Neural cell (in vitro differentiated cells): ENCODE data around the gene CREB3L4. TPM values are rescaled to one million over a fixed set of nuclear protein-coding genes. Genes with fewer than 3 reads are reported as not detected.

ENCODE experiments used
- H2AFZ ChIP-seq: fragments of 200-600, 300-800 bp; sonication (generic), shearing (Covaris generic); 2 replicates; pipeline ENCODE4 v1.6.0; 2014; ENCODE audit warnings: low read depth, mild to moderate bottlenecking, antibody characterized with exemption, low read length, moderate library complexity
- H3F3A ChIP-seq: fragments of 200-600 bp; shearing (Covaris generic); 2 replicates; pipeline ENCODE4 v1.6.1; 2016; ENCODE audit warnings: mild to moderate bottlenecking, moderate library complexity, mixed read lengths, antibody characterized with exemption, low read length; ENCODE audit not compliant: insufficient read depth, poor library complexity, severe bottlenecking
- H3K27ac ChIP-seq: fragments of 200-600, 300-800 bp; sonication (generic), shearing (Covaris generic); 2 replicates; pipeline ENCODE4 v1.5.1; 2014; ENCODE audit warnings: mild to moderate bottlenecking, low read length, moderate library complexity
- H3K27me3 ChIP-seq: fragments of 300-800, 200-600 bp; sonication (generic), shearing (Covaris generic); 2 replicates; pipeline ENCODE4 v1.6.0; 2014; ENCODE audit warnings: mild to moderate bottlenecking, low read depth, low read length, moderate library complexity; ENCODE audit not compliant: insufficient read depth
- H3K36me3 ChIP-seq: fragments of 300-800, 200-600 bp; sonication (generic), shearing (Covaris generic); 2 replicates; pipeline ENCODE4 v1.5.1; 2014; ENCODE audit warnings: mild to moderate bottlenecking, antibody characterized with exemption, low read length, moderate library complexity; ENCODE audit not compliant: insufficient read depth
- H3K4me2 ChIP-seq: fragments of 300-800, 200-600 bp; sonication (generic), shearing (Covaris generic); 2 replicates; pipeline ENCODE4 v1.6.0; 2014; ENCODE audit warnings: mild to moderate bottlenecking, low read length
- H3K4me3 ChIP-seq: fragments of 300-800, 200-600 bp; sonication (generic), shearing (Covaris generic); 2 replicates; pipeline ENCODE4 v1.5.1; 2014; ENCODE audit warnings: mild to moderate bottlenecking, low read length, moderate library complexity
- H3K79me2 ChIP-seq: fragments of 200-600 bp; shearing (Covaris generic); replicated peaks from 2 replicates; pipeline ENCODE4 v1.6.0; 2014; ENCODE audit warnings: mild to moderate bottlenecking, low read length, moderate library complexity; ENCODE audit not compliant: insufficient read depth
- H3K9ac ChIP-seq: fragments of 300-800, 200-600 bp; sonication (generic), shearing (Covaris generic); 2 replicates; pipeline ENCODE4 v1.6.1; 2016; ENCODE audit warnings: mild to moderate bottlenecking, low read length, mixed read lengths
- H3K9me2 ChIP-seq: fragments of 200-600 bp; shearing (Covaris generic); 2 replicates; pipeline ENCODE4 v1.6.1; 2016; ENCODE audit warnings: mild to moderate bottlenecking, low read length, mixed read lengths; ENCODE audit not compliant: insufficient read depth
- H3K9me3 ChIP-seq: fragments of 200-600, 300-800 bp; sonication (generic), shearing (Covaris generic); 2 replicates; pipeline ENCODE4 v1.6.1; 2016; ENCODE audit warnings: mild to moderate bottlenecking, mixed run types, low read length, moderate library complexity, mixed read lengths
- H4K20me1 ChIP-seq: fragments of 200-600 bp; shearing (Covaris generic); 2 replicates; pipeline ENCODE4 v1.6.1; 2016; ENCODE audit warnings: mild to moderate bottlenecking, mixed run types; ENCODE audit not compliant: insufficient read depth
- EP300 ChIP-seq: fragments of 450-650 bp; conservative IDR thresholded peaks from 2 replicates; pipeline ENCODE4 v1.6.1; 2014; ENCODE audit warnings: antibody characterized with exemption, mild to moderate bottlenecking, moderate library complexity; ENCODE audit not compliant: poor library complexity, severe bottlenecking
- EZH2 ChIP-seq: fragments of 200-600, 300-800 bp; shearing (Covaris generic), sonication (generic); IDR thresholded peaks from 2 replicates; pipeline ENCODE4 v1.6.1; 2014; ENCODE audit warnings: antibody characterized with exemption, low read length, borderline replicate concordance, mild to moderate bottlenecking; ENCODE audit not compliant: insufficient read depth, poor library complexity, severe bottlenecking
- MXI1 ChIP-seq: fragments of 450-650 bp; conservative IDR thresholded peaks from 2 replicates; pipeline ENCODE4 v1.6.1; 2014; ENCODE audit warnings: antibody characterized with exemption, mild to moderate bottlenecking; ENCODE audit not compliant: poor library complexity, severe bottlenecking
- POLR2AphosphoS5 ChIP-seq: IDR thresholded peaks from 2 replicates; pipeline ENCODE4 v1.6.1; 2012
- RAD21 ChIP-seq: fragments of 450-650 bp; conservative IDR thresholded peaks from 2 replicates; pipeline ENCODE4 v1.6.1; 2014; ENCODE audit warnings: antibody characterized with exemption, mild to moderate bottlenecking, moderate library complexity
- REST ChIP-seq: IDR thresholded peaks from 2 replicates; pipeline ENCODE4 v1.6.1; 2012; ENCODE audit warnings: borderline replicate concordance
- SMC3 ChIP-seq: fragments of 450-650 bp; conservative IDR thresholded peaks from 2 replicates; pipeline ENCODE4 v1.6.1; 2014; ENCODE audit warnings: antibody characterized with exemption, mild to moderate bottlenecking, moderate library complexity; ENCODE audit not compliant: poor library complexity
- TAF1 ChIP-seq: IDR thresholded peaks from 2 replicates; pipeline ENCODE4 v1.6.1; 2012; ENCODE audit warnings: low read depth
- polyA plus RNA-seq: library from polyadenylated mRNA; depleted of rRNA; stranded (reverse); fragments of >200 nt; gene quantifications from 2 replicates; pipeline ENCODE4 v1.2.3, GENCODE V29; 2014
- TF ChIP-seq, protein P1 (sequence below): fragments of 450-650 bp; IDR thresholded peaks from 2 replicates; pipeline ENCODE4 v1.5.1; 2014; ENCODE audit warnings: antibody characterized with exemption, mild to moderate bottlenecking, moderate library complexity; ENCODE audit not compliant: poor library complexity, severe bottlenecking

CREB3L4 gene
- polyA plus RNA-seq, 1 donor from 2014 or later: 18.0 TPM

GRCh38 chr1:153922972-153923925 lies 44.5 kb upstream of the CREB3L4 start, which contains the start of gene GATAD2B:
GATAD2B (minus strand) TSS chr1:153922972; CDS start chr1:153828347, 94,625 bp downstream.
- H3K4me3 ChIP-seq: peak within 1 kb of the TSS; percentile 83
- peak within 1 kb of the TSS; percentile 96 for H3K27ac ChIP-seq
- peak within 1 kb of the TSS; percentile 66 for H2AFZ ChIP-seq
- peaks cover 4% of the 10 kb centered on the region for H3F3A ChIP-seq
- no peaks in the 10 kb centered on the region for H3K36me3 ChIP-seq
- H3K4me2 ChIP-seq: peak within 1 kb of the TSS; percentile 96
- H3K9me3 ChIP-seq: no peaks in the 10 kb centered on the region
- TF ChIP-seq EZH2 (no peak), SMC3 (peak; percentile 53), RAD21 (peak; percentile 61), TAF1 (peak; percentile 23), REST (peak; percentile 81), EP300 (peak; percentile 73), POLR2AphosphoS5 (no peak), MXI1 (peak; percentile 51)
- TF ChIP-seq, protein P1, sequence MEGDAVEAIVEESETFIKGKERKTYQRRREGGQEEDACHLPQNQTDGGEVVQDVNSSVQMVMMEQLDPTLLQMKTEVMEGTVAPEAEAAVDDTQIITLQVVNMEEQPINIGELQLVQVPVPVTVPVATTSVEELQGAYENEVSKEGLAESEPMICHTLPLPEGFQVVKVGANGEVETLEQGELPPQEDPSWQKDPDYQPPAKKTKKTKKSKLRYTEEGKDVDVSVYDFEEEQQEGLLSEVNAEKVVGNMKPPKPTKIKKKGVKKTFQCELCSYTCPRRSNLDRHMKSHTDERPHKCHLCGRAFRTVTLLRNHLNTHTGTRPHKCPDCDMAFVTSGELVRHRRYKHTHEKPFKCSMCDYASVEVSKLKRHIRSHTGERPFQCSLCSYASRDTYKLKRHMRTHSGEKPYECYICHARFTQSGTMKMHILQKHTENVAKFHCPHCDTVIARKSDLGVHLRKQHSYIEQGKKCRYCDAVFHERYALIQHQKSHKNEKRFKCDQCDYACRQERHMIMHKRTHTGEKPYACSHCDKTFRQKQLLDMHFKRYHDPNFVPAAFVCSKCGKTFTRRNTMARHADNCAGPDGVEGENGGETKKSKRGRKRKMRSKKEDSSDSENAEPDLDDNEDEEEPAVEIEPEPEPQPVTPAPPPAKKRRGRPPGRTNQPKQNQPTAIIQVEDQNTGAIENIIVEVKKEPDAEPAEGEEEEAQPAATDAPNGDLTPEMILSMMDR: no peak
- peaks cover 39% of the 10 kb centered on the region for H3K79me2 ChIP-seq
- H3K27me3 ChIP-seq: no peaks in the 10 kb centered on the region
- H3K9me2 ChIP-seq: no peaks in the 10 kb centered on the region
- peaks cover 20% of the 10 kb centered on the region for H4K20me1 ChIP-seq
- H3K9ac ChIP-seq: peak within 1 kb of the TSS; percentile 93

GRCh38 chr1:153926405-153926804 lies 41.3 kb upstream of the CREB3L4 start:
- H3K9me2 ChIP-seq: no peaks in the 10 kb centered on the region
- H3F3A ChIP-seq: peaks cover 4% of the 10 kb centered on the region
- H3K4me2 ChIP-seq: no peak overlapping the region
- H4K20me1 ChIP-seq: peaks cover 2% of the 10 kb centered on the region
- no peaks in the 10 kb centered on the region for H3K36me3 ChIP-seq
- H3K9me3 ChIP-seq: no peaks in the 10 kb centered on the region
- no peak overlapping the region for H3K27ac ChIP-seq
- H3K79me2 ChIP-seq: peaks cover 8% of the 10 kb centered on the region
- H3K4me3 ChIP-seq: no peak overlapping the region
- H2AFZ ChIP-seq: no peak overlapping the region
- TF ChIP-seq EP300: no peak
- TF ChIP-seq, protein P1: no peak
- TF ChIP-seq SMC3: no peak
- TF ChIP-seq REST: no peak
- TF ChIP-seq RAD21: no peak
- TF ChIP-seq MXI1: no peak
- TF ChIP-seq POLR2AphosphoS5: no peak
- no peak for TF ChIP-seq EZH2
- no peak for TF ChIP-seq TAF1
- no peak overlapping the region for H3K9ac ChIP-seq
- no peaks in the 10 kb centered on the region for H3K27me3 ChIP-seq
